ENCODE measurements around the gene ARF3. TPM values are rescaled to one million over a fixed set of nuclear protein-coding genes. Genes with fewer than 3 reads are reported as not detected.

ARF3 gene
- total RNA-seq, 1 experiment from 2014 or later, result 256 TPM

- peak; percentile 69 for ATAC-seq
- no peaks in the 10 kb centered on the region for H3K9me3 Mint-ChIP-seq
- H3K27ac Mint-ChIP-seq, result peak overlapping the region; percentile 80
- peaks cover 15% of the 10 kb centered on the region for H3K4me1 Mint-ChIP-seq
- CTCF ChIA-PET, result interaction anchor here (0.6 to 6.3 kb wide), 25 partner anchors 11 to 209 kb away, joined by 3 to 52 read pairs (median 5); partner anchors contain the start of genes ARF3, WNT1 and WNT10B
- POLR2A ChIA-PET, result interaction anchor here (0.5 to 1.6 kb wide), 4 partner anchors 33 to 179 kb away, joined by 3 to 10 read pairs (median 4); partner anchors contain the start of gene ARF3
- peaks cover 35% of the 10 kb centered on the region for H3K36me3 Mint-ChIP-seq
- no peaks in the 10 kb centered on the region; the same call in 1 of the 2 replicates for H3K27me3 Mint-ChIP-seq (ENCODE audit: low read depth)
- H3K4me3 Mint-ChIP-seq, result peak overlapping the region; percentile 82
- peak; percentile 69 for DNase-seq (ENCODE audit: low spot score)
- 0 out of 2 replicates have a peak, but pooled peaks have one; percentile 24 for TF ChIP-seq IRF1 (CRISPR knock-in tag; IDR thresholded peaks at IDR 0.05)
- TF ChIP-seq ZNF423 (CRISPR knock-in tag; IDR thresholded peaks at IDR 0.05), result peak; percentile 59
- TF ChIP-seq, protein P1, sequence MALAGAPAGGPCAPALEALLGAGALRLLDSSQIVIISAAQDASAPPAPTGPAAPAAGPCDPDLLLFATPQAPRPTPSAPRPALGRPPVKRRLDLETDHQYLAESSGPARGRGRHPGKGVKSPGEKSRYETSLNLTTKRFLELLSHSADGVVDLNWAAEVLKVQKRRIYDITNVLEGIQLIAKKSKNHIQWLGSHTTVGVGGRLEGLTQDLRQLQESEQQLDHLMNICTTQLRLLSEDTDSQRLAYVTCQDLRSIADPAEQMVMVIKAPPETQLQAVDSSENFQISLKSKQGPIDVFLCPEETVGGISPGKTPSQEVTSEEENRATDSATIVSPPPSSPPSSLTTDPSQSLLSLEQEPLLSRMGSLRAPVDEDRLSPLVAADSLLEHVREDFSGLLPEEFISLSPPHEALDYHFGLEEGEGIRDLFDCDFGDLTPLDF (CRISPR knock-in tag; IDR thresholded peaks at IDR 0.05), result peak; percentile 13; the same call in 1 of the 2 replicates
- 0 out of 2 replicates have a peak, but pooled peaks have one; percentile 18 for TF ChIP-seq TP53 (CRISPR knock-in tag; IDR thresholded peaks at IDR 0.05)
- TF ChIP-seq, protein P2, sequence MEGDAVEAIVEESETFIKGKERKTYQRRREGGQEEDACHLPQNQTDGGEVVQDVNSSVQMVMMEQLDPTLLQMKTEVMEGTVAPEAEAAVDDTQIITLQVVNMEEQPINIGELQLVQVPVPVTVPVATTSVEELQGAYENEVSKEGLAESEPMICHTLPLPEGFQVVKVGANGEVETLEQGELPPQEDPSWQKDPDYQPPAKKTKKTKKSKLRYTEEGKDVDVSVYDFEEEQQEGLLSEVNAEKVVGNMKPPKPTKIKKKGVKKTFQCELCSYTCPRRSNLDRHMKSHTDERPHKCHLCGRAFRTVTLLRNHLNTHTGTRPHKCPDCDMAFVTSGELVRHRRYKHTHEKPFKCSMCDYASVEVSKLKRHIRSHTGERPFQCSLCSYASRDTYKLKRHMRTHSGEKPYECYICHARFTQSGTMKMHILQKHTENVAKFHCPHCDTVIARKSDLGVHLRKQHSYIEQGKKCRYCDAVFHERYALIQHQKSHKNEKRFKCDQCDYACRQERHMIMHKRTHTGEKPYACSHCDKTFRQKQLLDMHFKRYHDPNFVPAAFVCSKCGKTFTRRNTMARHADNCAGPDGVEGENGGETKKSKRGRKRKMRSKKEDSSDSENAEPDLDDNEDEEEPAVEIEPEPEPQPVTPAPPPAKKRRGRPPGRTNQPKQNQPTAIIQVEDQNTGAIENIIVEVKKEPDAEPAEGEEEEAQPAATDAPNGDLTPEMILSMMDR (IDR thresholded peaks at IDR 0.05), result 0 out of 2 replicates have a peak, but pooled peaks have one; percentile 15
- TF ChIP-seq, protein P3, sequence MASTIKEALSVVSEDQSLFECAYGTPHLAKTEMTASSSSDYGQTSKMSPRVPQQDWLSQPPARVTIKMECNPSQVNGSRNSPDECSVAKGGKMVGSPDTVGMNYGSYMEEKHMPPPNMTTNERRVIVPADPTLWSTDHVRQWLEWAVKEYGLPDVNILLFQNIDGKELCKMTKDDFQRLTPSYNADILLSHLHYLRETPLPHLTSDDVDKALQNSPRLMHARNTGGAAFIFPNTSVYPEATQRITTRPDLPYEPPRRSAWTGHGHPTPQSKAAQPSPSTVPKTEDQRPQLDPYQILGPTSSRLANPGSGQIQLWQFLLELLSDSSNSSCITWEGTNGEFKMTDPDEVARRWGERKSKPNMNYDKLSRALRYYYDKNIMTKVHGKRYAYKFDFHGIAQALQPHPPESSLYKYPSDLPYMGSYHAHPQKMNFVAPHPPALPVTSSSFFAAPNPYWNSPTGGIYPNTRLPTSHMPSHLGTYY (CRISPR knock-in tag; IDR thresholded peaks at IDR 0.05), result peak; percentile 67; the same call in 1 of the 2 replicates
- no peak for TF ChIP-seq ELF4 (CRISPR knock-in tag; IDR thresholded peaks at IDR 0.05; ENCODE audit: low read depth)
- peak; percentile 54; the same call in 1 of the 2 replicates for TF ChIP-seq USF1 (CRISPR knock-in tag; IDR thresholded peaks at IDR 0.05)
- no peak for TF ChIP-seq MYBL2 (CRISPR knock-in tag; IDR thresholded peaks at IDR 0.05)
- TF ChIP-seq FOXP4 (CRISPR knock-in tag; IDR thresholded peaks at IDR 0.05), result 0 out of 2 replicates have a peak, but pooled peaks have one; percentile 22
- TF ChIP-seq ZNF232 (CRISPR knock-in tag; IDR thresholded peaks at IDR 0.05), result peak; percentile 56; the same call in 1 of the 2 replicates
- TF ChIP-seq ATF6 (CRISPR knock-in tag; IDR thresholded peaks at IDR 0.05), result no peak
- 0 out of 2 replicates have a peak, but pooled peaks have one; percentile 20 for TF ChIP-seq MLX (CRISPR knock-in tag; IDR thresholded peaks at IDR 0.05)
- TF ChIP-seq, protein P4, sequence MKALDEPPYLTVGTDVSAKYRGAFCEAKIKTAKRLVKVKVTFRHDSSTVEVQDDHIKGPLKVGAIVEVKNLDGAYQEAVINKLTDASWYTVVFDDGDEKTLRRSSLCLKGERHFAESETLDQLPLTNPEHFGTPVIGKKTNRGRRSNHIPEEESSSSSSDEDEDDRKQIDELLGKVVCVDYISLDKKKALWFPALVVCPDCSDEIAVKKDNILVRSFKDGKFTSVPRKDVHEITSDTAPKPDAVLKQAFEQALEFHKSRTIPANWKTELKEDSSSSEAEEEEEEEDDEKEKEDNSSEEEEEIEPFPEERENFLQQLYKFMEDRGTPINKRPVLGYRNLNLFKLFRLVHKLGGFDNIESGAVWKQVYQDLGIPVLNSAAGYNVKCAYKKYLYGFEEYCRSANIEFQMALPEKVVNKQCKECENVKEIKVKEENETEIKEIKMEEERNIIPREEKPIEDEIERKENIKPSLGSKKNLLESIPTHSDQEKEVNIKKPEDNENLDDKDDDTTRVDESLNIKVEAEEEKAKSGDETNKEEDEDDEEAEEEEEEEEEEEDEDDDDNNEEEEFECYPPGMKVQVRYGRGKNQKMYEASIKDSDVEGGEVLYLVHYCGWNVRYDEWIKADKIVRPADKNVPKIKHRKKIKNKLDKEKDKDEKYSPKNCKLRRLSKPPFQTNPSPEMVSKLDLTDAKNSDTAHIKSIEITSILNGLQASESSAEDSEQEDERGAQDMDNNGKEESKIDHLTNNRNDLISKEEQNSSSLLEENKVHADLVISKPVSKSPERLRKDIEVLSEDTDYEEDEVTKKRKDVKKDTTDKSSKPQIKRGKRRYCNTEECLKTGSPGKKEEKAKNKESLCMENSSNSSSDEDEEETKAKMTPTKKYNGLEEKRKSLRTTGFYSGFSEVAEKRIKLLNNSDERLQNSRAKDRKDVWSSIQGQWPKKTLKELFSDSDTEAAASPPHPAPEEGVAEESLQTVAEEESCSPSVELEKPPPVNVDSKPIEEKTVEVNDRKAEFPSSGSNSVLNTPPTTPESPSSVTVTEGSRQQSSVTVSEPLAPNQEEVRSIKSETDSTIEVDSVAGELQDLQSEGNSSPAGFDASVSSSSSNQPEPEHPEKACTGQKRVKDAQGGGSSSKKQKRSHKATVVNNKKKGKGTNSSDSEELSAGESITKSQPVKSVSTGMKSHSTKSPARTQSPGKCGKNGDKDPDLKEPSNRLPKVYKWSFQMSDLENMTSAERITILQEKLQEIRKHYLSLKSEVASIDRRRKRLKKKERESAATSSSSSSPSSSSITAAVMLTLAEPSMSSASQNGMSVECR (CRISPR knock-in tag; IDR thresholded peaks at IDR 0.05; ENCODE audit: borderline replicate concordance), result no peak
- 0 out of 2 replicates have a peak, but pooled peaks have one; percentile 4 for TF ChIP-seq SP1 (CRISPR knock-in tag; conservative IDR thresholded peaks at IDR 0.05)
- TF ChIP-seq HMGA2 (CRISPR knock-in tag; IDR thresholded peaks at IDR 0.05), result no peak
- peak; percentile 68 for TF ChIP-seq USF2 (CRISPR knock-in tag; IDR thresholded peaks at IDR 0.05)
- peak; percentile 78 for TF ChIP-seq MAX (CRISPR knock-in tag; IDR thresholded peaks at IDR 0.05)
Measured at GRCh38 chr12:48924617-48925303, 32.5 kb downstream of the ARF3 start.

Data from WTC11 (cell line).